HS-27A (cell line): ENCODE measurements around the gene MAGI2.

Experiments
- DNase-seq: peaks from one replicate; pipeline ENCODE4 v3.0.0-alpha.2; 2012; ENCODE audit warnings: low read depth, missing footprints

Gene MAGI2

GRCh38 chr7:78718212-78718611 lies 735.3 kb downstream of the MAGI2 start:
- DNase-seq = no peak

- DNase-seq = no peak
Measured at GRCh38 chr7:78716876-78717275, 736.6 kb downstream of the MAGI2 start.

- DNase-seq = no peak
Measured at GRCh38 chr7:78714356-78714755, 739.1 kb downstream of the MAGI2 start.

GRCh38 chr7:78712111-78712510 lies 741.4 kb downstream of the MAGI2 start:
- no peak for DNase-seq

- DNase-seq = no peak
Measured at GRCh38 chr7:78709658-78710057, 743.8 kb downstream of the MAGI2 start.

GRCh38 chr7:78704504-78704903 lies 749.0 kb downstream of the MAGI2 start:
- no peak for DNase-seq

GRCh38 chr7:78703391-78703790 lies 750.1 kb downstream of the MAGI2 start:
- DNase-seq = no peak

- peak; percentile 74 for DNase-seq
Measured at GRCh38 chr7:78702770-78703169, 750.7 kb downstream of the MAGI2 start.

GRCh38 chr7:78695826-78696225 lies 757.6 kb downstream of the MAGI2 start:
- no peak for DNase-seq

GRCh38 chr7:78691584-78691983 lies 761.9 kb downstream of the MAGI2 start:
- no peak for DNase-seq

- DNase-seq = no peak
Measured at GRCh38 chr7:78690174-78690573, 763.3 kb downstream of the MAGI2 start.

- DNase-seq = no peak
Measured at GRCh38 chr7:78688376-78688775, 765.1 kb downstream of the MAGI2 start.

GRCh38 chr7:78686189-78686588 lies 767.3 kb downstream of the MAGI2 start:
- no peak for DNase-seq

- DNase-seq = no peak
Measured at GRCh38 chr7:78684201-78684600, 769.3 kb downstream of the MAGI2 start.

- no peak for DNase-seq
Measured at GRCh38 chr7:78683566-78683965, 769.9 kb downstream of the MAGI2 start.

GRCh38 chr7:78679112-78679876 lies 774.2 kb downstream of the MAGI2 start:
- DNase-seq = no peak

GRCh38 chr7:78677391-78677790 lies 776.1 kb downstream of the MAGI2 start:
- no peak for DNase-seq

- DNase-seq = no peak
Measured at GRCh38 chr7:78675511-78675910, 778.0 kb downstream of the MAGI2 start.

- no peak for DNase-seq
Measured at GRCh38 chr7:78673272-78673671, 780.2 kb downstream of the MAGI2 start.

- DNase-seq = no peak
Measured at GRCh38 chr7:78662939-78663338, 790.5 kb downstream of the MAGI2 start.

- no peak for DNase-seq
Measured at GRCh38 chr7:78649976-78650375, 803.5 kb downstream of the MAGI2 start.

- no peak for DNase-seq
Measured at GRCh38 chr7:78649236-78649635, 804.2 kb downstream of the MAGI2 start.

- DNase-seq = no peak
Measured at GRCh38 chr7:78642751-78643150, 810.7 kb downstream of the MAGI2 start.

GRCh38 chr7:78638364-78638763 lies 815.1 kb downstream of the MAGI2 start:
- no peak for DNase-seq
